Keratinocyte (primary cell): ENCODE results near the gene MGAT5. TPM values are rescaled to one million over a fixed set of nuclear protein-coding genes. Genes with fewer than 3 reads are reported as not detected.

Experiments
- DNase-seq: peaks from one replicate; pipeline ENCODE4 v3.0.0-alpha.2; 2011; ENCODE audit warnings: low read depth, missing footprints, low spot score
- FAIRE-seq: peaks from 2 replicates; lab custom pipeline; 2011; peaks lifted over from hg19 to GRCh38; lab: Jason Lieb, UNC
- H2AFZ ChIP-seq: 2 replicates; pipeline ENCODE4 v1.6.0; 2012; ENCODE audit warnings: low read length, control low read depth, inconsistent platforms; ENCODE audit not compliant: control insufficient read depth
- H3K27ac ChIP-seq: 2 replicates; pipeline ENCODE4 v1.5.1; 2011; ENCODE audit warnings: low read length; ENCODE audit not compliant: control insufficient read depth, insufficient read depth
- H3K27me3 ChIP-seq: 3 replicates; pipeline ENCODE4 v1.6.0; 2011; ENCODE audit warnings: low read length; ENCODE audit not compliant: control insufficient read depth, insufficient read depth; ENCODE audit errors: extremely low read depth
- H3K36me3 ChIP-seq, 2 experiments: 2 replicates in 1 of 2; 3 replicates in 1 of 2; pipeline ENCODE4 v1.5.1; 2011; ENCODE audit warnings: low read length in 2 of 2, mild to moderate bottlenecking in 1 of 2; ENCODE audit not compliant: control insufficient read depth in 2 of 2, insufficient read depth in 2 of 2; ENCODE audit errors: extremely low read depth in 1 of 2
- H3K4me1 ChIP-seq: 3 replicates; pipeline ENCODE4 v1.5.1; 2011; ENCODE audit warnings: low read length; ENCODE audit not compliant: control insufficient read depth, insufficient read depth; ENCODE audit errors: extremely low read depth
- H3K4me2 ChIP-seq: 3 replicates; pipeline ENCODE4 v1.6.0; 2011; ENCODE audit warnings: low read depth, low read length; ENCODE audit not compliant: control insufficient read depth, insufficient read depth; ENCODE audit errors: extremely low read depth
- H3K4me3 ChIP-seq, 3 experiments: fragments of 200-600 bp in 1 of 3; sonication (generic) in 1 of 3; 2 replicates in 2 of 3; 3 replicates in 1 of 3; pipeline ENCODE4 v1.5.1; 2011 to 2016; ENCODE audit warnings: low read length in 3 of 3, mild to moderate bottlenecking in 3 of 3, control low read depth in 2 of 3, inconsistent platforms in 1 of 3, low read depth in 1 of 3, mixed read lengths in 1 of 3, mixed run types in 1 of 3, moderate library complexity in 1 of 3; ENCODE audit not compliant: control insufficient read depth in 2 of 3, insufficient read depth in 2 of 3; ENCODE audit errors: extremely low read depth in 1 of 3
- H3K79me2 ChIP-seq: 2 replicates; pipeline ENCODE4 v1.6.0; 2012; ENCODE audit warnings: low read length; ENCODE audit not compliant: control insufficient read depth, insufficient read depth
- H3K9ac ChIP-seq: 3 replicates; pipeline ENCODE4 v1.6.0; 2011; ENCODE audit warnings: low read length; ENCODE audit not compliant: control insufficient read depth, insufficient read depth; ENCODE audit errors: extremely low read depth
- H3K9me1 ChIP-seq: 3 replicates; pipeline ENCODE4 v1.6.0; 2011; ENCODE audit warnings: low read length; ENCODE audit not compliant: control insufficient read depth, insufficient read depth; ENCODE audit errors: extremely low read depth
- H3K9me3 ChIP-seq: 2 replicates; pipeline ENCODE4 v1.5.1; 2012; ENCODE audit warnings: low read depth, low read length; ENCODE audit not compliant: control insufficient read depth
- H4K20me1 ChIP-seq: 3 replicates; pipeline ENCODE4 v1.6.0; 2011; ENCODE audit warnings: low read length; ENCODE audit not compliant: control insufficient read depth, insufficient read depth; ENCODE audit errors: extremely low read depth
- EZH2 ChIP-seq: IDR thresholded peaks from one replicate; pipeline ENCODE4 v1.6.1; 2012; ENCODE audit warnings: inconsistent platforms, mild to moderate bottlenecking, low read length, moderate library complexity
- dilution Hi-C: fragments of 300-500 bp; cut with MboI; formaldehyde crosslinking; loops from one replicate; pipeline ENCODE4 v1.7.0; 2020; ENCODE audit warnings: low sequenced_read_pairs; ENCODE audit not compliant: extremely low pct_ligation_motif_present
- polyA plus RNA-seq, 5 experiments: library from polyadenylated mRNA; depleted of rRNA in 3 of 5; stranded (reverse) in 3 of 5; stranded (forward) in 1 of 5; unstranded in 1 of 5; fragments of >200 nt; gene quantifications; 1 replicate in 1 of 5; 2 replicates in 3 of 5; 3 replicates in 1 of 5; pipeline versions ENCODE4 v1.2.1 to v1.2.3, GENCODE V29; 2011 to 2012; ENCODE audit warnings: missing spikeins in 2 of 5, low read depth in 1 of 5, low replicate concordance in 1 of 5
- TF ChIP-seq, protein P1 (sequence below), 3 experiments: IDR thresholded peaks in 1 of 3; conservative IDR thresholded peaks in 1 of 3; optimal IDR thresholded peaks in 1 of 3; 2 replicates in 2 of 3; 3 replicates in 1 of 3; pipeline versions ENCODE3 to v1.5.1; 2011; ENCODE audit warnings: low read length in 3 of 3, mild to moderate bottlenecking in 3 of 3, moderate library complexity in 2 of 3, control low read depth in 1 of 3, inconsistent platforms in 1 of 3; ENCODE audit not compliant: insufficient read depth in 2 of 3; ENCODE audit errors: extremely low read depth in 1 of 3

Gene MGAT5
- polyA plus RNA-seq, 1 donor (not counting 4 experiments of a cell fraction or from before 2014, with no cell fraction given): 23.0 TPM

DNA sequence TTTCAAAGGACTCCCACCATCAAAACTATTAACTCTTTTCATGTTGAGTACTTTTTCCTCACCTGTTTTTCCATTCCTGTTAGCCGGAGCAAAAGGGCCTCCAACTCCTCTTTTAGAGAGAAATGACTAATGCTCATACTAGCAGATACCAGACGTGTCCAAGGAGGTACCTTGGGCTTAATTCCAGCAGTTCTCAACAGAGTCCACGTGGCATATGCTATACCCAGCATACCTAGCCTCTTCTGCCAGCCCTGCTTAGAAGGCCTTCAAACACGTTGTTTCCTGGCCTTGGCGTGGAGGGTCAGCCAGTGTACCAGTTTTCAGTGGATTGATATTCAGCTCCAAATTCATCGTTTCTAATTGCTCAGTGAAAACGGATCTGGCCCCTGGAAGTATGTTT lies 123.9 kb downstream of the MGAT5 start:
- Histone ChIP-seq H3K9ac (no peak overlapping the region), H3K4me2 (no peak overlapping the region), H2AFZ (no peak overlapping the region), H3K79me2 (no peaks in the 10 kb centered on the region), H4K20me1 (no peaks in the 10 kb centered on the region), H3K27ac (no peak overlapping the region), H3K4me3 (no peak overlapping the region), H3K27me3 (no peaks in the 10 kb centered on the region), H3K36me3 (peaks cover 0 to 7% of the 10 kb centered on the region in 2 experiments), H3K9me3 (no peaks in the 10 kb centered on the region), H3K4me1 (peaks cover 25% of the 10 kb centered on the region), H3K9me1 (peaks cover 2% of the 10 kb centered on the region)
- DNase-seq (no peak), FAIRE-seq (peak; percentile 86)
- TF ChIP-seq, protein P1, sequence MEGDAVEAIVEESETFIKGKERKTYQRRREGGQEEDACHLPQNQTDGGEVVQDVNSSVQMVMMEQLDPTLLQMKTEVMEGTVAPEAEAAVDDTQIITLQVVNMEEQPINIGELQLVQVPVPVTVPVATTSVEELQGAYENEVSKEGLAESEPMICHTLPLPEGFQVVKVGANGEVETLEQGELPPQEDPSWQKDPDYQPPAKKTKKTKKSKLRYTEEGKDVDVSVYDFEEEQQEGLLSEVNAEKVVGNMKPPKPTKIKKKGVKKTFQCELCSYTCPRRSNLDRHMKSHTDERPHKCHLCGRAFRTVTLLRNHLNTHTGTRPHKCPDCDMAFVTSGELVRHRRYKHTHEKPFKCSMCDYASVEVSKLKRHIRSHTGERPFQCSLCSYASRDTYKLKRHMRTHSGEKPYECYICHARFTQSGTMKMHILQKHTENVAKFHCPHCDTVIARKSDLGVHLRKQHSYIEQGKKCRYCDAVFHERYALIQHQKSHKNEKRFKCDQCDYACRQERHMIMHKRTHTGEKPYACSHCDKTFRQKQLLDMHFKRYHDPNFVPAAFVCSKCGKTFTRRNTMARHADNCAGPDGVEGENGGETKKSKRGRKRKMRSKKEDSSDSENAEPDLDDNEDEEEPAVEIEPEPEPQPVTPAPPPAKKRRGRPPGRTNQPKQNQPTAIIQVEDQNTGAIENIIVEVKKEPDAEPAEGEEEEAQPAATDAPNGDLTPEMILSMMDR (optimal IDR thresholded peaks at IDR 0.05 in 1 of 3, IDR thresholded peaks at IDR 0.05 in 1 of 3, conservative IDR thresholded peaks at IDR 0.05 in 1 of 3; ENCODE audit: extremely low read depth in 1 of 3, insufficient read depth in 2 of 3, low read length in 3 of 3): no peak
- no peak for TF ChIP-seq EZH2
- dilution Hi-C loops: no loop called here

DNA sequence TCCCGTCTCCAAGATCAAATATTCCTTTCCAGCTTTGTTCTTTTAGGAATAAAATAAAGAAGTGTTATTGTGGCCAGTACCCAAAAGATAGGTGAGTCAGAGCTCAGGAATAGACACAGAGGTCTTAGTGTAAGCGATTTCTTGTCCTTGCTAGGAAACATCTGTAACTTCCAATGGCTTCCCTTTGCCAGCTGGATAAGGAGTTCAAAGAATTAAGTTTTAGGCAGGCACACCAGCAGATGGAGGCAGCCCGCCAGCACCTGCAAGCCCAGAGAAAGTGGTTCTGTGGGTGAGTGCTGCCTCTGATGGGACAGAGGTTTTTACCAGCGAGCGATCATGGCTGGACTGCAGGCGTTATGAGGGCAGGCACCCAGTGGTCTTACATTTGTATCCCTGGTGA lies 125.4 kb downstream of the MGAT5 start:
- H3K4me1 ChIP-seq: peaks cover 22% of the 10 kb centered on the region
- DNase-seq (no peak), FAIRE-seq (peak; percentile 53)
- H3K79me2 ChIP-seq: no peaks in the 10 kb centered on the region
- no peak overlapping the region for H3K4me3 ChIP-seq
- H2AFZ ChIP-seq: no peak overlapping the region
- no peaks in the 10 kb centered on the region for H3K27me3 ChIP-seq
- no peak overlapping the region for H3K27ac ChIP-seq
- no peaks in the 10 kb centered on the region for H4K20me1 ChIP-seq
- no peak for TF ChIP-seq EZH2
- TF ChIP-seq, protein P1 (optimal IDR thresholded peaks at IDR 0.05 in 1 of 3, IDR thresholded peaks at IDR 0.05 in 1 of 3, conservative IDR thresholded peaks at IDR 0.05 in 1 of 3; ENCODE audit: extremely low read depth in 1 of 3, insufficient read depth in 2 of 3, low read length in 3 of 3): peak in 1 of 3 experiments; percentile 39
- peaks cover 2% of the 10 kb centered on the region for H3K9me1 ChIP-seq
- H3K4me2 ChIP-seq: no peak overlapping the region
- H3K9me3 ChIP-seq: no peaks in the 10 kb centered on the region
- peaks cover 0 to 5% of the 10 kb centered on the region in 2 experiments for H3K36me3 ChIP-seq
- dilution Hi-C loops: no loop called here
- no peak overlapping the region for H3K9ac ChIP-seq
